ENCODE data around the gene GNAL.
A peak's percentile ranks its signal among the peaks of the same experiment; 100 is the strongest.

Gene GNAL

DNA sequence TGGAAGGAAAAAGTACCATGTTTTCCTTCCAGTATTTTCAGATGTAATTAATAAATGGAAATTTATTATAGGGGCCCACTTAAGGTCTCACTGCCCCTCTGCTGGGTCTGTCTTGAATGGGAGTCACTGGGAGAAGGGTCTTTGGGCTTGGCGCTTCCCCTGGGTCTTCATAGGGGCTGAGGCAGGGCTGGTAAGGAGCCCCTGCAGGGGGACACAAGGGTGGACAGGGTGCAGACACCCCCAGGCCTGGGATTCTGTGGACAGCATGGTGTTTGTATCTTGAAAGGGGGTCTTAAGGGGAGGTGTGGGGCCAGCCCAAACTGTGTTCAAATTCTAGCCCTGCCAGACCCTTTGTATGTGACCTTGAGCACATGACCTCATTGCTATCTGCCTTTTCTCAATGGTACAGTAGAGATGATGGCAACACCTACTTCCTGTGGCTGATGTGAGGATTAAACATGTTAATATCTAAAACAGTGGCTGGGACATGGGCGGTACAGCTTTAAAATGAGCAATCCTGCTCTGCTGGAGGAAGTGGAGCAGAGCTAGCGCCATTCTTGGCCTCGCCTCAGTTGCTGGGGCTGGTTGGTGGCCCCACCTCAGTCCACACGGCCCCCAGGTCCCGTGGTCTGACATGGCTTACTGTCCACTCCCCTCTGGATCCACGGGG lies 71.6 kb downstream of the GNAL start:
- H3K36me3 Mint-ChIP-seq (ENCODE audit: insufficient read depth): no peaks in the 10 kb centered on the region
- H3K9me3 Mint-ChIP-seq: no peaks in the 10 kb centered on the region
- H3K4me1 Mint-ChIP-seq: no peaks in the 10 kb centered on the region
- H3K27ac Mint-ChIP-seq (ENCODE audit: low read depth): no peak overlapping the region
- peaks cover 27% of the 10 kb centered on the region for H3K27me3 Mint-ChIP-seq
- peak; percentile 65 for ATAC-seq (replicated peaks; ENCODE audit: extremely low read depth, poor library complexity, severe bottlenecking)
- no peak overlapping the region for H3K4me3 Mint-ChIP-seq
- no peak for DNase-seq (ENCODE audit: low spot score in 2 of 2)

DNA sequence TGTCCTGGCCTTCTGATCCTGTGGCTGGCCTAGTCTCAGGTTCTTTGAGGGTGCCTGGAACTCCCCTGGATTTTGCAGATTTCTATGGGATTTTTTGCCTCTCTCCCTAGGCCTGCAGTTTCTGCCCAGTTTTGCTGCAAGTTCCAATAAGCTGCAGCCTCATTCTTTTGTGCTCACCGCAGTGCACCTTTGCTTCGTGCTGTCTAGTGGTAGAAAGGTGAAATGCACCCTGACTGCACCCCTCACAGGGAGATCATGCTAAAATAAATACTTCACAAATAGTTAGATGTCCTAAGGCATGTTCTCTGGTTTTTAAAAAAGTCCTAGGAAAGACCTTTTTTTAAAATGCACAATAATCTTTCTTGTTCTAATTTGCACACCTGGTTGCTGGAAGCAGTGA lies 72.5 kb downstream of the GNAL start:
- Mint-ChIP-seq H3K4me3 (peak overlapping the region; percentile 17), H3K27me3 (peaks cover 24% of the 10 kb centered on the region), H3K9me3 (no peaks in the 10 kb centered on the region), H3K36me3 (ENCODE audit: insufficient read depth) (no peaks in the 10 kb centered on the region), H3K27ac (ENCODE audit: low read depth) (peak overlapping the region; percentile 68), H3K4me1 (no peaks in the 10 kb centered on the region)
- no peak for DNase-seq (ENCODE audit: low spot score in 2 of 2)
- ATAC-seq (replicated peaks; ENCODE audit: extremely low read depth, poor library complexity, severe bottlenecking): no peak

- DNase-seq (ENCODE audit: low spot score in 2 of 2): no peak
- no peak overlapping the region for H3K27ac Mint-ChIP-seq (ENCODE audit: low read depth)
- no peaks in the 10 kb centered on the region for H3K9me3 Mint-ChIP-seq
- no peaks in the 10 kb centered on the region for H3K4me1 Mint-ChIP-seq
- H3K27me3 Mint-ChIP-seq: peaks cover 16% of the 10 kb centered on the region
- no peaks in the 10 kb centered on the region for H3K36me3 Mint-ChIP-seq (ENCODE audit: insufficient read depth)
- no peak overlapping the region for H3K4me3 Mint-ChIP-seq
- ATAC-seq (replicated peaks; ENCODE audit: extremely low read depth, poor library complexity, severe bottlenecking): no peak
These were observed 73.4 kb downstream of the GNAL start for GRCh38 chr18:11762429-11762828.

DNA sequence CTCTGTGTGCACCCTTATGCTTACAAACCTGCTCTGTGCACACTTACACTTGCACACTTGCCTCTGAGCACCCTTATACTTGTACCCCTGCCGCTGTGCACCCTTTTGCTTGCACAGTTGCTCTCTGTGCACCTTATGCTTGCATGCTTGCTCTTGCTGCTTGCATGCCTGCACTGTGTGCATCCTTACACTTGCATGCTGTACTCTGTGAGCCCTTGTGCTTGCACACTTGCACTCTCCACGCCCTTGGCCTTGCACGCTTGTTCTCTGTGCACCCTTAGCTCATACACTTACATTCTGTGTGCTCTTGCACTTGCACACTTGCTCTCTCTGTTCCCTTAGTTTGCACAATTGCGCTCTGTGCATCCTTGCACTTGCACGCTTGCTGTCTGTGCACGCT lies 78.3 kb downstream of the GNAL start:
- DNase-seq (ENCODE audit: low spot score in 2 of 2) (no peak), ATAC-seq (replicated peaks; ENCODE audit: extremely low read depth, poor library complexity, severe bottlenecking) (no peak)
- Mint-ChIP-seq H3K27me3 (peaks cover 11% of the 10 kb centered on the region), H3K4me3 (no peak overlapping the region), H3K27ac (ENCODE audit: low read depth) (no peak overlapping the region), H3K4me1 (no peaks in the 10 kb centered on the region), H3K36me3 (ENCODE audit: insufficient read depth) (peaks cover 2% of the 10 kb centered on the region), H3K9me3 (no peaks in the 10 kb centered on the region)

DNA sequence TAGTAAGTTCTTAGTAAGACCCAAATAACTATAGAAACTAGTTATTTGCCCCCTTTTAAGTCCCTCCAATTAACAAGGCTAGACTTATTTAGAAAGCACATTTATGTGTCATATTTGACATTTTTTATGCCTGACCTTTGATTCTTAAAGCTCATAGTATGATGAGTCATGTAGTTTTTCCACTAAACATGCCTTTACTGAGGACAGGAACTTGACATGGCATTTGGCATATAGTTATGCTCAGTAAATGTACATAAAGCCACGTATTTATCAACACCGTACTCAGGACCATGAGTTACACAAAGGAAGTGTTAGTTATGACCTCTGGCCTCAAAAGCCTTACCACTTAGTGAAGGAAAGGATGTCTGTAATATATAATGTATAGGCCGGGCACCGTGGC lies 78.9 kb downstream of the GNAL start:
- H3K27me3 Mint-ChIP-seq: peaks cover 17% of the 10 kb centered on the region
- no peak for ATAC-seq (replicated peaks; ENCODE audit: extremely low read depth, poor library complexity, severe bottlenecking)
- no peak overlapping the region for H3K4me3 Mint-ChIP-seq
- peaks cover 2% of the 10 kb centered on the region for H3K36me3 Mint-ChIP-seq (ENCODE audit: insufficient read depth)
- no peaks in the 10 kb centered on the region for H3K9me3 Mint-ChIP-seq
- DNase-seq (ENCODE audit: low spot score in 2 of 2): no peak
- no peaks in the 10 kb centered on the region for H3K4me1 Mint-ChIP-seq
- H3K27ac Mint-ChIP-seq (ENCODE audit: low read depth): no peak overlapping the region

GRCh38 chr18:11775436-11776174 lies 86.5 kb downstream of the GNAL start:
- H3K27me3 Mint-ChIP-seq: peaks cover 38% of the 10 kb centered on the region
- no peaks in the 10 kb centered on the region for H3K36me3 Mint-ChIP-seq (ENCODE audit: insufficient read depth)
- no peak overlapping the region for H3K4me3 Mint-ChIP-seq
- no peaks in the 10 kb centered on the region for H3K4me1 Mint-ChIP-seq
- DNase-seq (ENCODE audit: low spot score in 2 of 2) (no peak), ATAC-seq (replicated peaks; ENCODE audit: extremely low read depth, poor library complexity, severe bottlenecking) (no peak)
- H3K27ac Mint-ChIP-seq (ENCODE audit: low read depth): no peak overlapping the region
- no peaks in the 10 kb centered on the region for H3K9me3 Mint-ChIP-seq

DNA sequence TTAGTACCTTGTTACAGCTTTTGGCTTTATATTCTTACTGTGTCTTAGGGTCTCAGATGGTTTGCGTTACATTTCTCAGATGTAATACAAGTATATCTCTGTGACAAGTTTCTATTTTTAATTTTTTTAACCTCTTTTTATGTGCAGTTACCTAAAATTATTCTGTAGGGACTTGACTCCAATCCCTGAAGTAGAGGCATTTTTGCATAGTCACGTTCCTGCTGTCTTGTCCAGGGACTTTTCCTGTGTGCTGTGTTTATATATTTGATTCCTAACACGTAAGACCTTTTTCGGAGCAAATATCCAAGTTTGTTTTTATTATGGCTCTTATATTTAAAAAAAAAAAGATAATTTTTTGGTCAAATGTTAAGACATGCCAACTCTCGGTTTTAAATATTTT lies 91.0 kb downstream of the GNAL start:
- Mint-ChIP-seq H3K36me3 (ENCODE audit: insufficient read depth) (peaks cover 2% of the 10 kb centered on the region), H3K27me3 (peaks cover 22% of the 10 kb centered on the region), H3K27ac (ENCODE audit: low read depth) (no peak overlapping the region), H3K4me1 (no peaks in the 10 kb centered on the region), H3K9me3 (no peaks in the 10 kb centered on the region), H3K4me3 (no peak overlapping the region)
- ATAC-seq (replicated peaks; ENCODE audit: extremely low read depth, poor library complexity, severe bottlenecking) (no peak), DNase-seq (ENCODE audit: low spot score in 2 of 2) (no peak)

DNA sequence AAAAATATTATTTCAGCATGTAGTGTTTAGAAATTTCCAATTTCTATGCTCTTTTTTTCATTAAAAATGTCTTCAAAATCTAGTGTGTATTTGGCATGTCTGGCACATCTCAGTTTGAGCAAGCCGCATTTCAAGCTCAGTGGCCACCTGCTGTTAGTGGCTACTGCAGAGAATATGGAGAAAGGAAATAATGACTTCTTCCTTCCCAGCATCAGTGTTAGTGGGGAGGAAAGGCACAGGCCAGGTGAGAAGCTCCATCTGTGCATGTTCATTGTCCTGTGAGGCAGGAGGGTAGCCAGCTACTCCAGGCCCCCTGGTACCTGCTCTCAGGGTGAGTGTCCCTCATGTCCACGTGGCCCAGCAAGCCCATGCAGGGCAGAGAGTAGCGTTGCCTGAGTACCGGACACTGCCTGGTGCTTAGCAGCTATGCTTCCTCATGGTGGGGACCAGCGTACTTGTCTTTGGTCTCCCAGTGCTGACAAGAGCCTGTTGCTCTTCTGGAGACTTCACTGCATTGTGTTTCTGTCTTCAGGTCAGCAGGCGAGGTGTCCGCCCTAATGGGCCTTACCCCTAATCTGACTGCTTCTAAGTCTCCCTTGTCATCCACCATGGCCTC lies 94.8 kb downstream of the GNAL start:
- Mint-ChIP-seq H3K4me1 (no peaks in the 10 kb centered on the region), H3K9me3 (no peaks in the 10 kb centered on the region), H3K4me3 (no peak overlapping the region), H3K27ac (ENCODE audit: low read depth) (no peak overlapping the region), H3K36me3 (ENCODE audit: insufficient read depth) (peaks cover 4% of the 10 kb centered on the region), H3K27me3 (peaks cover 39% of the 10 kb centered on the region)
- ATAC-seq (replicated peaks; ENCODE audit: extremely low read depth, poor library complexity, severe bottlenecking): no peak
- no peak for DNase-seq (ENCODE audit: low spot score in 2 of 2)

- Mint-ChIP-seq H3K4me3 (no peak overlapping the region), H3K36me3 (ENCODE audit: insufficient read depth) (peaks cover 4% of the 10 kb centered on the region), H3K4me1 (no peaks in the 10 kb centered on the region), H3K9me3 (no peaks in the 10 kb centered on the region), H3K27ac (ENCODE audit: low read depth) (no peak overlapping the region), H3K27me3 (peaks cover 34% of the 10 kb centered on the region)
- ATAC-seq (replicated peaks; ENCODE audit: extremely low read depth, poor library complexity, severe bottlenecking): no peak
- no peak for DNase-seq (ENCODE audit: low spot score in 2 of 2)
These were observed 95.7 kb downstream of the GNAL start for GRCh38 chr18:11784674-11785304.

GRCh38 chr18:11785444-11786055 lies 96.5 kb downstream of the GNAL start:
- Mint-ChIP-seq H3K4me3 (no peak overlapping the region), H3K4me1 (no peaks in the 10 kb centered on the region), H3K27ac (ENCODE audit: low read depth) (no peak overlapping the region), H3K9me3 (no peaks in the 10 kb centered on the region), H3K27me3 (peaks cover 41% of the 10 kb centered on the region), H3K36me3 (ENCODE audit: insufficient read depth) (peaks cover 4% of the 10 kb centered on the region)
- DNase-seq (ENCODE audit: low spot score in 2 of 2) (no peak), ATAC-seq (replicated peaks; ENCODE audit: extremely low read depth, poor library complexity, severe bottlenecking) (no peak)

DNA sequence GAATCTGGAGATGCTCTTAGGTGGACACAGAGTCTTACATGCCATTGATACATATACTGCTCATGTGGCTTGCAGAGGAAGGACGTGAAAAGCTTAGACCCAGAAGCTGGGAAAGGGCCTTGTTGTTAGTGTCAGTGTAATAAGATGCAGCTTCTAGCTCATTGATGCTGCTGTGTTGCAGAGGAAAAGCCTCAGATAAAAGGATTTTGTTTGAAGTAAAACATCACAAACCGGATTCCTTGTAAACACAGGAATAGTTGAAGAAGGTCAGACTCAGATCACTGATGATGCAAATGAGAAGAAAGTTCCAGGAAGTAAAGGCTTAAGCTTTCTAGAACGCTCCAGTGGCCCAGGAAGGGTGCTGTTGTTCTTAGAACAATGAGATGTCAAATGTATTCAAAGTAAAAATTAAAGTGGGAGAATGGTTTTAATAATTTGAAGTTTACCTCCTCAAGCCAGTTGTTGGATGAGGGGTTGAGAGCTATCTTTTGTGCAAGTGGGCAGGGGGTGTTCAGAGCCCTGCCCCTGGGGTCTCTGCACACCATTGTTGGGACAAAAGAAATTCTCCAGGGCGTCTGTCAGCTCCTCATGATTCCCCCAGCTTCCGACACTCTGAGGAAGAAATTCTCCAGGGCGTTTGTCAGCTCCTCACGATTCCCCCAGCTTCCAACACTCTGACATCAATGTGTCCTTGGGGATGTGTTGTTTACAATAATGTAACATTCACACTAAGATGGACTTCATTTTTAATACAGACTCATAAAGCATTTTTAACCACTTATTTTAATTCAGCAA lies 100.8 kb downstream of the GNAL start:
- H3K4me3 Mint-ChIP-seq: no peak overlapping the region
- peaks cover 2% of the 10 kb centered on the region for H3K36me3 Mint-ChIP-seq (ENCODE audit: insufficient read depth)
- no peaks in the 10 kb centered on the region for H3K4me1 Mint-ChIP-seq
- peaks cover 43% of the 10 kb centered on the region for H3K27me3 Mint-ChIP-seq
- no peak overlapping the region for H3K27ac Mint-ChIP-seq (ENCODE audit: low read depth)
- no peak for ATAC-seq (replicated peaks; ENCODE audit: extremely low read depth, poor library complexity, severe bottlenecking)
- no peak for DNase-seq (ENCODE audit: low spot score in 2 of 2)
- no peaks in the 10 kb centered on the region for H3K9me3 Mint-ChIP-seq

- Mint-ChIP-seq H3K9me3 (no peaks in the 10 kb centered on the region), H3K4me3 (no peak overlapping the region), H3K27me3 (peaks cover 32% of the 10 kb centered on the region), H3K27ac (ENCODE audit: low read depth) (no peak overlapping the region), H3K36me3 (ENCODE audit: insufficient read depth) (no peaks in the 10 kb centered on the region), H3K4me1 (no peaks in the 10 kb centered on the region)
- no peak for DNase-seq (ENCODE audit: low spot score in 2 of 2)
- ATAC-seq (replicated peaks; ENCODE audit: extremely low read depth, poor library complexity, severe bottlenecking): no peak
These were observed 102.1 kb downstream of the GNAL start for GRCh38 chr18:11791131-11791530.
